Measurements from ENCODE around the gene SSC4D. TPM values are rescaled to one million over a fixed set of nuclear protein-coding genes. Genes with fewer than 3 reads are reported as not detected.
"Not testable (repeated sequence)": the region's sequence is repeated elsewhere in the genome, so short reads cannot be mapped to it uniquely, and the experiment has no call there.

The SSC4D gene
- total RNA-seq, 1 donor from 2014 or later, result 2.0 TPM

DNA sequence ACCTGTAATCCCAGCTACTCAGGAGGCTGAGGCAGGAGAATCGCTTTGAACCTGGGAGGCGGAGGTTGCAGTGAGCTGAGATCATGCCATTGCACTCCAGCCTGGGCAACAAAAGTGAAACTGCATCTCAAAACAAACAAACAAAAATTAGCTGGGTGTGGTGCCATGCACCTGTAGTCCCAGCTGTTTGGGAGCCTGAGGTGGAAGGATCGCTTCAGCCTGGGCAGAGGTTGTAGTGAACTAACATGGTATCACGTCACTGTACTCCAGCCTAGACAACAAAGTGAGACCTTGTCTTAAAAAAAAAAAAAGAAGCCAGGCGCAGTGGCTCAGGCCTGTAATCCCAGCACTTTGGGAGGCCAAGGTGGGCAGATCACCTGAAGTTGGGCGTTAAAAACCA lies 21.7 kb downstream of the SSC4D start:
- DNase-seq (ENCODE audit: extremely low read depth, low read depth, low spot score), result not testable (repeated sequence)

DNA sequence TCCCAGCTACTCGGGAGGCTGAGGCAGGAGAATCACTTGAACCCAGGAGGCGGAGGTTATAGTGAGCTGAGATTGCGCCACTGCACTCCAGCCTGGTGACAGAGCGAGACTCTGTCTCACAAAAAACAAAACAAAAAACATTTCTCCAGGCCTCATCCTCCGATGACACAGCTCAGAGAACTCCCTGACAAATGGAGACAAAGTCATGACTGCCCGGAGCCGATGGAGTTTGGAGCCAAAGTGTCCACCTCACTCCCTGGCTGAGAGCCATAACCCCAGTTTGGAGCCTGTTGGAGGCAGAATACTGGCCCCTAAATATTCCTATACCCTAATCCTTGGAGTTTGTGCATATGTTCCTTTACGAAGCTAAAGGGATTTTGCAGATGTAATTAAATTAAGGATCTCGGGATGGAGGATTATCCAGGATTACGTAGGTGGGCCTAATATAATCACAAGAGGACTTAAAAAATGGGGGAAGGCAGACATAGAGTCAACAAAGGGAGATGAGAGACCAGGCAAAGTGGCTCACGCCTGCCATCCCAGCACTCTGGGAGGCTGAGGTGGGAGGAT lies 22.7 kb downstream of the SSC4D start:
- no peak for DNase-seq (ENCODE audit: extremely low read depth, low read depth, low spot score)

DNA sequence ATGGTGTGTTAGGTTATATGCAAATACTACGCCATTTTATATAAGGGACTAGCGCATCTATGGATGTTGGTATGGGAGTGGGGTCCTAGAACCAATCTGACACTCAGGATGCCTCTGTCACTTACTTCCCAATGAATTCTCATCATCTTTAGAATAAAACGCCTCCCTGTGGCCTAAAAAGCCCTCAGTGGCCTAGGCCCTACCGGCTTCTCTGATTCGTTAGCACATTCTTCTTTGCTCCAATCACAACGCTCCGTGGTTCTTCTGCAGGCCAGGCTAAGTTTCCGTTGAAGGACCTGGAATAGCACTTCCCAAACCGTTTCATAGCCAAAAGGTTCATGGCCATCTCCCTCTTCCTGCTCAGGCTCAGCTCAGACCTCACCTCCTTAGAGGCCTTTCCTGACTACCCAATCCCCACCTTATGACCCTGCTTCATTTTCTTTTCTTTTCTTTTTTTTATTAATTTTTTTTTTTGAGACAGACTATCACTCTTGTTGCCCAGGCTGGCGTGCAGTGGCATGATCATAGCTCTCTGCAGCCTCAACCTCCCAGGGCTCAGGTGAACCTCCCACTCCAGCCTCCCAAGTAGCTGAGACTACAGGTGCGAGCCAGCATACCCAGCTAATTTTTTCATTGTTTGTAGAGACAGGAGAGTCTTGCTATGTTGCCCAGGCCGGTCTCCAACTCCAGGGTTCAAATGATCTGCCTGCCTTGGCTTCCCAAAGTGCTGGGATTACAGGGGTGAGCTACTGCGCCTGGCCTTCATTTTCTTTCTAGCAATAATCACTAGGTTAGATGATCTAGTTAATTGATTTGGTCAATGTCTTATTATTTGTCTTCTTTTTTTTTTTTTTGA lies 26.2 kb downstream of the SSC4D start:
- no peak for DNase-seq (ENCODE audit: extremely low read depth, low read depth, low spot score)

DNA sequence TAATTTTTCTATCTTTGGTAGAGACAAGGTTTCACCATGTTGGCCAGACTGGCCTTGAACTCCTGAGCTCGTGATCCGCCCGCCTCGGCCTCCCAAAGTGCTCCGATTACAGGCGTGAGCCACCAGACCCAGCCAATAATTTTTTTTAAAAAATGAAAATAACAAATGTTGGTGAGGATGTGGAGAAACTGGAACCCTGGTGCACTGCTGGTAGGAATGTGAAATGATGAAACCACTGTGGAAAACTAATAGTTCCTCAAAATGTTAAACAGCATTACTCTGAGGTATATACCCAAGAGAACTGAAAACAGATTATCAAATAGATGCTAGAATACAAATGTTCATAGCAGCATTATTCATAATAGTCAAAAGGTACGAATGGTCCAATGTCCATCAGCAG lies 27.7 kb downstream of the SSC4D start:
- DNase-seq (ENCODE audit: extremely low read depth, low read depth, low spot score), result no peak

DNA sequence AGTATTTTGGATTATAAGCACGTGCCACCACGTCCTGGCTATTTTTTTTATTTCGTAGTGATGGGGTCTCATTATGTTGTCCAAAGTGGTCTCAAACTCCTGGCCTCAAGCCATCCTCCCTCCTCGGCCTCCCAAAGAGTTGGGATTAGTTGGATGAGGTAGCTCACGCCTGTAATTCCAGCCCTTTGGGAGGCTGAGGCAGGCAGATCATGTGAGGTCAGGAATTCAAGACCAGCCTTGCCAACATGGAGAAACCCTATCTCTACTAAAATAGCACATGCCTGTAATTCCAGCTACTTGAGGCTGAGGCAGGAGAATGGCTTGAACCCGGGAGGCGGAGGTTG lies 28.9 kb downstream of the SSC4D start:
- DNase-seq (ENCODE audit: extremely low read depth, low read depth, low spot score), result no peak

- no peak for DNase-seq (ENCODE audit: extremely low read depth, low read depth, low spot score)
Observed at GRCh38 chr7:76377186-76377918, 32.1 kb downstream of the SSC4D start.

DNA sequence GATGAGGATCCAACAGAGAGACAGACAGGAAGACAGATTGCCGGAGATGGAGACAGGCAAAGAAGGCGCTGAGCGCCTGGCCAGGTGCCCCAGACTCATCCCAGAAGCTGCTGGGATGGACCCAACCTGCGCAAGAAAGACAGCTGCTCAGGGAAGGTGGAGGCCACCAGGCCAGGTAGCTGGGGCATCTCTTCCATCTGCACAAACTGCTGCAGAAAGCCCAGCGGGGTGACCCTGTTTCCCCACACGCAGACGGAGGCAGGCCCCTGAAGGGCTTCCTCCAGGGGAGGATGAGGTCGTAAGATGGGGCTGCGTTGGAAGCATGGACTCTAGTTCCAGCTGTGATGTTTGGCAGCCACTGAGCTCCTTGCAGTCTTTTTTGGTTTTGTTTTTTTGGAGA lies 34.2 kb downstream of the SSC4D start:
- no peak for DNase-seq (ENCODE audit: extremely low read depth, low read depth, low spot score)

DNA sequence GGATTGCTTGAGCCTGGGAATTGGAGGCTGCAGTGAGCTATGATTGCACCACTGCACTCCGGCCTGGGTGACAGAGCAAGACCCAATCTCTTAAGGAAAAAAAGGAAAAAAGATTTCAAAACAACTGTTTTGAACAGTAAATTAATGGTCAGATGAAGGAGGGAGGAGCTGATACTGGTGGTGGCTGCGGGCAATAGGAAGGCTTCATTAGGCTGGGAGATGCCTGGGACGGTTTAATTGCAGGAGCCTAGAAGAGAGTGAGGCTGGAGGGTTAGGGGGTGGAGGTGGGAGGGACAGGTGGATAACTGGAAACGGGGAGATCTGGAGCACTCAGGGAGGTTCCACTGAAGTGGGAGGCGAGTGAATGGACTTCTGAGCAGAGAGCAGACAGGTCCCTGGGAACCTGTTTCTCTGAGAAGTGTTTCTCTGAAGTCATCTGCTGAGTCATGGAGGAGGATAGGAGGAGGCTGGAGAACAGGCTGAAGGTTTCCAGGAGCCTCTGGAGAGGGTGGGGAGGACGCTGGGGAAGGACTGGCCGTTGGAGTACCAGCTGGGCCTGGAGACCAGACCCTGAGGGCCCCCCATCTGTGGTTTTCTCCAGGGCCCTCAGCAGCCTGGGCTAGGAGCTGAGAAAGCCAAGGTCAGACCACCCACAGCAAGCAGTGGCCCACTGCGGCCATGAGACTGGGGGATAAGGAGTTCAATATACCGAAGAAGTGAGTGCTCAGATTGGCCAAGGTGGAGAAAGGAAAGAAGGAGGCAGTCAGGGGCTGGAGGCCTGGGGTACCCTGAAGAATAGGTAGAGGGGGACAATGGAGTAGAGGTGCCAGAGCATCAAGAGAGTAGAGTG lies 36.3 kb downstream of the SSC4D start:
- no peak for DNase-seq (ENCODE audit: extremely low read depth, low read depth, low spot score)

- DNase-seq (ENCODE audit: extremely low read depth, low read depth, low spot score), result no peak
Observed at GRCh38 chr7:76371396-76371795, 38.1 kb downstream of the SSC4D start.

- no peak for DNase-seq (ENCODE audit: extremely low read depth, low read depth, low spot score)
Observed at GRCh38 chr7:76369018-76369417, 40.5 kb downstream of the SSC4D start.

DNA sequence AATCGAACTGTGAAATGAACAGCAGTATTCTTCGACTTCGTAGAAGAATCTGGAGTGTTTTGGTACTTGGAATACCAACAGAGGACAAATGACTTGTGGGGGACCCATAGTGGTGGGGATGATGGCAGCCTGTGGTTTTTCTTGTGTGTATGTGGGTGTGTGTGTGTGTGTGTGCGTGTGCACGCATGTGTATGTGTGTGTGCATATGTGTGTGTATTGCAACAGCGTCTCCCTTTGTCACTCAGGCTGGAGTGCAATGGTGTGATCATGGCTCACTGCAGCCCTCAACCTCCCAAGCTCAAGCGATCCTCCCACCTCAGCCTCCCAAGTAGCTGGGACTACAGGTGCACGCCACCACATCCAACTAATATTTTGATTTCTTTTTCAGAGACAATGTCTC lies 41.3 kb downstream of the SSC4D start:
- DNase-seq (ENCODE audit: extremely low read depth, low read depth, low spot score), result no peak

DNA sequence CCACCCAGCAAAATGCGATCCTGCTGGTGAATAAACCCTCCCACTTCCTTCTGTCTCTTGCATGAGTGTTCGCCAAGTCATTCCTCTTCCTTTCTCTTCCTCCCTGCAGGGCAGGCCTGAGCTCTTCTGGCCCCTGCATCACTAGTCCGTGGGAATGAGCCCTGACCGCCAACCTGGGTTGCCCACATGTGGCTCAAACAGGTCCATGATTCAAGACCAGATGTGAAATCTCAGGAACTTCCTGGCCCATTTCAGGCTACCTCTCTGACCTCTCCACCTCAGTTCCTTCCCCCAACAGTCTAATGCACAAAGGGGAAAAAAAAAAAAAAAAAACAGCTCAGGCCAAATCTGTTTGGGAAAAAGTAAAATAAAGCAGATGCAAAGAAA lies 45.3 kb downstream of the SSC4D start:
- no peak for DNase-seq (ENCODE audit: extremely low read depth, low read depth, low spot score)

GRCh38 chr7:76363754-76364153 lies 45.7 kb downstream of the SSC4D start:
- DNase-seq (ENCODE audit: extremely low read depth, low read depth, low spot score), result not testable (repeated sequence)

- no peak for DNase-seq (ENCODE audit: extremely low read depth, low read depth, low spot score)
Observed at GRCh38 chr7:76359978-76360638, 49.4 kb downstream of the SSC4D start.

DNA sequence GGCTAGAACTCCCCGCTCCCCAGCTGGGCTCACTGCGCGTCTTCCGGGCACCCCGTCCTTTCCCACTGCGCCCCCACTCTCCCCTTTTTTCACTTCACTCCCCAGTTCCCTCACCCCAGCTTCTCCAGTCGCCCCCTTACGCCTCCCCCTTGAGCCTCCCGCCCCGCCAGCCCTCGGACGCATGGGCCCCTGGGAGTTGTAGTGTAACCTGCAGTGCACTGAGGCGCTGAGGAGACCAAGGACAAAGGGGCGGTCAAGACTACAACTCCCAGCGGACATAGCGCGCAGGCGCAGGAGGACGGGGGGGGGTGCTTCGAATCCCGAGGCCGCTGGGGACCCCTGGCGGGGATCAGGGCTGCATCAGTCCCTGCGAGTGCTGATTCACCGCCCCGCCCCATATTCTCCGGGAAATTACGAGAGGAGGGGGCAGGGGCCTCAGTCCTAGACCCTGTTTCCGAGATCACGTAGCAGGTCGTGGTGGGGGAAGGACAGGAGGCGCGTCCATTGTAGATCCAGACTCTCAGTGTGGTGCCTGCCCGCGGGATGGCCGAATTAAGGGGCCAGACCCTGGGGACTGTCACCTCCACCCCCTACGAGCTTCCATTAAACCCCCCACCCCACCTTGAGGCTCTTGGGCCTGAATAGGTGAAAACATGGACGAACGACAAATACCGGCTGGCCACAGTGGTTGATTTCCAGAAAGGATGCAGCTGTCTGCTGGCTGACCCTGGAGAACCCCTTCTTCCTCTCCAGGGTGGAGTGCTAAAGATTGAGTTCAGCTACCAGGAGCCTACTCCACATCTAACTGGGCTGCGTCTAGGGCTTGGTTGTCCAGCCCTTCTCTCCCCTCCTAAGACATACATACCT lies 50.2 kb downstream of the SSC4D start:
- no peak for DNase-seq (ENCODE audit: extremely low read depth, low read depth, low spot score)

DNA sequence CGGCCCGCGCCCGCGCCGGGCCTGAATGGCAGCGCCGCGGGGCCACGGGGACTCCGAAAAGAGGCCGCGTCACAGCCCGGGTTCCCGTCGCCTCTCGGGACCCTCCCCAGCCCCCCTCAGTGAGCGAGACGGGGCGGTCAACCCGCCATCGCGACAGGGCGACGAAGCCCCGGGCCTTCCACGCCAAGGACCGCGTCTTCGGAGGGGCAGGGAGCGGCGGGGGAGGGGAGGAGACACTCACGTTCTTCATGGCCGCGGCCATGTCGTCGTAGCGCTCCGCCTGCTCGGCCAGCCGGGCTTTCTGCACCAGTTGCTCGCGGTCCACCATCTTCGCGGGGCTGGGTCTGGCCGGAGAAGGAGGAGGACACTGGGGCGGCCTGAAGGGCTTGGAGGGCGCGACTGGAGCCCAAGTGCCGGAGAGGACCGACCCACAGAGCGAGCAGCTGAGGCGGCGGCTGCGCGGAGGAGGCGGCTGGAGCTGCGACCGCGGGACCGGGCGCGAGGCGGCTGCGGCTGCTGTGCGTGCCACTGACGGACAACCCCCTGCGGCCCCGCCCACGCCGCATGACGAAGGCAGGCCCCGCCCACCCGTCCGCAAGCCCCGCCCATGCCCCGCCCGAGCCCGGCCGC lies 50.9 kb downstream of the SSC4D start, which contains the start of gene YWHAG:
TSS of gene YWHAG (minus strand) at position 511 of the 630 bp plus-strand sequence. CDS start at position 328, 183 bp downstream.
- DNase-seq (ENCODE audit: extremely low read depth, low read depth, low spot score), result no peak

DNA sequence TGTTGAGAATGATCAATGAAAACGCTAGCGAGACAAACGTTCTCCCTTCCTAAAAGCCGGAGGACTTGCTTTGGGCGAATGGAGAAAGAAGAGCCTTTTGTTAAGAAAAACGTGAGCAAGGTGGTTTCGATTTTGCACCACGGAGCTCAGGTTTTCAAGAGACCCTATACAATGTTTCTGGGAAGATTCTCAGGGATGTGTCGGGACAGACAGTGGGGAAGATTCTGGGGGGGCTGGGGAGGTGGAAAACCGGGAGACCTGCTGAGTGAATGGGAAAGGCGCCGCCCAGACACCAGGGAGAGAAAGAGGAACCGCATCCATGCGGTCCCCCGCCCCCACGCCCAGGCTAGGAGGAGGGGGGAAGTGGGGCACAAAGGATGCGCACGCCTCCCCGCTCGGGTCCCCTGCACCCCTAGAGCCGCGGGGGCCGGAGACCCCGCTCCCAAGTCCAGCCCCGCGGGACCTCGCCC lies 51.5 kb downstream of the SSC4D start:
- no peak for DNase-seq (ENCODE audit: extremely low read depth, low read depth, low spot score)

DNA sequence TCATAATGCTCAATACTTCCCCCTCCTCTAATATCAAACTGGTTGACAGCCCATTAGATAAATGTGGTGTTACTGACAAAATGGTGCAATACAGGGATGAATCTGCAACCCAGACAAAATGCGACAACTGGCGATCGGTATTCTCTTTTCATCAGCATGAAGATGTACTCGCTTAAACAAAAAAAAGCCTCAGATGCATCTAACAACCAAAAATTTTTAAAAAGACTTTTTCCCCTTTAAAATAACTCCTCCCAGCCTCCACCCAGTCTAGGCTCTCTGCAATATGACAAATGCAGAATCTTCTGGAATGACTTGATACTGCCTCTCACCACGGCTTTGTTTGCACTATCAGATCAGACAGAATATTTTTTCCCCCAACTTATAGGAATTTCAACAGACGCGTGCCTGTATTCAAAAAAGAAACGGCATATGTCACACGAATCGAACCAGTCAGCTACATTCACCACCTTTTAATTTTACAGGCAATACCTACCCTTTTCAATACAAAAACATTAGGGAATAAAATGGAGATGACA lies 52.0 kb downstream of the SSC4D start:
- no peak for DNase-seq (ENCODE audit: extremely low read depth, low read depth, low spot score)

- DNase-seq (ENCODE audit: extremely low read depth, low read depth, low spot score), result no peak
Observed at GRCh38 chr7:76356823-76357222, 52.7 kb downstream of the SSC4D start.
